NCI-H69 (cell line): ENCODE data around the gene ZNF3.

ENCODE experiments used
- DNase-seq: peaks from one replicate; lab custom pipeline; 2025; lab: John Stamatoyannopoulos, UW

Gene ZNF3

GRCh38 chr7:100053215-100053614 is 28.3 kb downstream of the ZNF3 start:
- peak; percentile 85 for DNase-seq

GRCh38 chr7:100051611-100052010 is 29.9 kb downstream of the ZNF3 start:
- no peak for DNase-seq

GRCh38 chr7:100049441-100050291 is 31.9 kb downstream of the ZNF3 start, which contains the start of gene ZSCAN21:
Gene ZSCAN21, plus strand, starts transcription at chr7:100049774. Its CDS starts 7,233 bp downstream, at chr7:100057007.
- peak; percentile 91 for DNase-seq

GRCh38 chr7:100048680-100049079 is 32.8 kb downstream of the ZNF3 start:
- DNase-seq, result no peak

- peak; percentile 49 for DNase-seq
These were observed 36.8 kb downstream of the ZNF3 start for GRCh38 chr7:100044718-100045117.

- DNase-seq, result no peak
These were observed 40.9 kb downstream of the ZNF3 start for GRCh38 chr7:100040575-100040974.

- DNase-seq, result no peak
These were observed 43.2 kb downstream of the ZNF3 start for GRCh38 chr7:100038326-100038725.

- DNase-seq, result no peak
These were observed 45.6 kb downstream of the ZNF3 start for GRCh38 chr7:100035876-100036275.

GRCh38 chr7:100034871-100035510 is 46.5 kb downstream of the ZNF3 start:
- DNase-seq, result no peak

- no peak for DNase-seq
These were observed 48.0 kb downstream of the ZNF3 start for GRCh38 chr7:100033526-100033925.

GRCh38 chr7:100029596-100029995 is 51.9 kb downstream of the ZNF3 start:
- DNase-seq, result no peak

GRCh38 chr7:100027197-100027596 is 54.3 kb downstream of the ZNF3 start:
- DNase-seq, result no peak

- no peak for DNase-seq
These were observed 57.4 kb downstream of the ZNF3 start for GRCh38 chr7:100024020-100024619.

- DNase-seq, result no peak
These were observed 58.0 kb downstream of the ZNF3 start for GRCh38 chr7:100023526-100023925.

GRCh38 chr7:100022621-100023020 is 58.9 kb downstream of the ZNF3 start:
- peak; percentile 92 for DNase-seq

- DNase-seq, result no peak
These were observed 60.2 kb downstream of the ZNF3 start for GRCh38 chr7:100021297-100021696.
